GM21825 (cell line): ENCODE measurements around the gene KCNJ15.
A peak's percentile ranks its signal among the peaks of the same experiment; 100 is the strongest.

Experiments used
- ATAC-seq: cut with Tn5 transposase; IDR thresholded peaks from one replicate; pipeline ENCODE4 v1.9.1; 2021; ENCODE audit warnings: mild to moderate bottlenecking, moderate library complexity; ENCODE audit not compliant: unreplicated experiment

The KCNJ15 gene

GRCh38 chr21:38267991-38268863, 11.4 kb downstream of the KCNJ15 start:
- ATAC-seq, result no peak

- ATAC-seq, result peak; percentile 28
These were observed 12.2 kb downstream of the KCNJ15 start for GRCh38 chr21:38268864-38269575.

- ATAC-seq, result peak; percentile 81
These were observed 12.8 kb downstream of the KCNJ15 start for GRCh38 chr21:38269576-38269936.

DNA sequence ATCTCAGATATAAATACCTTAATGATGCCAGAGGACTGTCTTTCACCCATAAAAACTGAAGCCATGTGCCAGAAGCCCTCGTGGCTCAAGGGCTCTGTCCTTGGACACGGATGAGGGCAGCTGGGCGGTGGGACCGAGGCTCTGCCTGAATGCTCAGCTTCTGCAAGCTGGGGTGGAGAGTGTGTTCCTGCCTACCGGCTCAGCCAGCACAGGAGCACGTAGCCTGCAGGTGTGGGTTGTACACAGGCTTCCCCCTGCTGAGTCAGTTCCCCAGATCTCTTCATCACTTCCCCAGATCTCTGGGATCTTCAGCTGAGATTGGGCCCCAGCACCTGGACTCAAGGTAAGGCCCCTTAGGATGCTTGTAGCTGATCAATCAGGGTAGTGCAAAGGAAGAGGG, 15.4 kb downstream of the KCNJ15 start:
- ATAC-seq, result no peak

GRCh38 chr21:38273745-38274542, 17.2 kb downstream of the KCNJ15 start:
- no peak for ATAC-seq

GRCh38 chr21:38277501-38278131, 20.8 kb downstream of the KCNJ15 start:
- no peak for ATAC-seq

DNA sequence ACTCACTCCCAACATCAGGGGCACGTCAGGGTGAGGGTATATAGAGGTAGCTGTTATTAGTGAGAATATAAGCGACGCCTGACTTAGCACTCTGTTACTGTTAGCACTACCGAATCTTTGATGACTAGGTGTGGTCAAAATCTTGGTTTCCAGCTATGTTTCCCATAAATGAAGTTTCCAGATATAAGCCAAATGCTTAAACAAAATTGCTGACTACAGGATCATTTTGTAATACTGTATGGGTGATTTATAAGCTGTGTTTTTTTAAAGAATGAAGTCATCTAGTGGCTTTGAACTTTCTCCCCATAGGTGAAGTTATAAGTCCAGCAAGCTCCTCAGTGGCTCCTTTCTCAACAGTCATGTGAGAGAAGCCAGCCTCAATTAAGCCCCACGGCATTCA, 23.7 kb downstream of the KCNJ15 start:
- no peak for ATAC-seq

- ATAC-seq, result no peak
These were observed 24.1 kb downstream of the KCNJ15 start for GRCh38 chr21:38280867-38281266.

GRCh38 chr21:38282921-38283320, 26.1 kb downstream of the KCNJ15 start:
- no peak for ATAC-seq

GRCh38 chr21:38284216-38284615, 27.4 kb downstream of the KCNJ15 start:
- no peak for ATAC-seq

DNA sequence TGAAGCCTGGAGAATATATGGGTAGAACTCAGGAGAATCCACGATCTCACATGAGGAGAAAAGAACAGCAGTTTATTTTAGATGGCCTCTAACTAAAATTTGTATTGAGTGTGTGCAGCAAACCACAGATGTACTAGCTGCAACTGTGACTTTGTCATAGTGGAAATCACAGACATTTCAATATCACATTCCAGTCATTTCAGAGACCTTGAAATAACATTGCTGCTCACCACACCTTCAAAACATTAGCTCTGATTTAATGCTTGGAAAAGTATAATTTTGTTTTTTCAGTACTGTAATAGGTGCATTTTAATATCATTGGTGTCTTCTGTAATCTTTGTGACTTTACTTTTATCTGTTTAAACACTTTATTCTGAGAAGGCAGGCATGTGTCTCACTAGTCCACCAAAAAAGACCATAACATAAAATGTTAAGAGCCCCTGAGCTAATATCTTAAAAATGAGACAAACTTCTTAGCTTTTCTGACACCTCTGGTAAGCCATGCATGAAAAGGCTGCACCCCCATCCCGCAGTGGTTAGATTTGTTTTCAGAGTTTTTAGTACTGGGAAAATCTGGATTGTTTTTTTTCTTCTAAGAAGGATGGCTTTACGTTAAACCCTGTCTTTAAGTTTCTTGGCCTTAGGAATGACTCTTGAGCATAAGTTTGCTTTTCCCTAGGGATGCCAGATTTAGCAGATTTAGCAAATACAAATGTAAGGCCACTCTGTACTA, 30.1 kb downstream of the KCNJ15 start:
- no peak for ATAC-seq

- no peak for ATAC-seq
These were observed 30.7 kb downstream of the KCNJ15 start for GRCh38 chr21:38287476-38287875.

- no peak for ATAC-seq
These were observed 33.1 kb downstream of the KCNJ15 start for GRCh38 chr21:38289705-38290485.

DNA sequence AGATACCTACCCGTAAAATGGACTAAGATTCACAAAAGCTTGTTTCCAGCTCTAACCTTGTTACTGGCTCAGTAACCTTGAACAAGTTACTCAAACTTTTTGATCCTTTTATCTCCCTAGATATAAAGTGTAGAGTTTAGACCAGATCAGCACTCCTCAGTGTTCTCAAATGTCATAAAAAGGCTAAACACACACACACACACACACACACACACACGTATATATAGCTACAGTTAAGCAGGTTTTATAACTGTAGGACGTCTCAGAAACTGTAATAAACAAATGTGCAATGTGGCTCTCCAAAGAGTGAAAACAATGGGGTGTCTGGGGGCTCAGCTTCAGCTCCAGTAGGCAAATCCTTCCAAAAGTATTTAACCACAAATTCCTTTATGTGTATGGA, 34.0 kb downstream of the KCNJ15 start:
- no peak for ATAC-seq

DNA sequence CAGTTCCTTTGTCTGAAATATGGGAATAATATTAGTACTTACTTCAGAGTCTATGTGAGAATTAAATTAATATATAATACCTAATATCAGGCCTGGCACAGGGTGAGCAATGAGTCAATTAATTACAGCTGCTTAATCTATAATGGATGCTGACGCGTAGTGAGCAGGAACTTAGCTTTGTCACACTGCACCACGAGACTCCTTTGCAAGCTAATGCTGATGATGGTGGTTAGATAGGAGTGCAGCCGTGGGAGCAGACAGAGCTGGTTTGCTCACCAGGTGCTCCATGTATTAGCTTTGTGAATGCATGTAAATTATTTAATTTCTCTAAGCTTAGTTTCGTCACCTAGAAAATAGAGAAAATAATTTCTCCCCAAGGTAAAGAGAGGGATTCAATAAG, 35.1 kb downstream of the KCNJ15 start:
- no peak for ATAC-seq

DNA sequence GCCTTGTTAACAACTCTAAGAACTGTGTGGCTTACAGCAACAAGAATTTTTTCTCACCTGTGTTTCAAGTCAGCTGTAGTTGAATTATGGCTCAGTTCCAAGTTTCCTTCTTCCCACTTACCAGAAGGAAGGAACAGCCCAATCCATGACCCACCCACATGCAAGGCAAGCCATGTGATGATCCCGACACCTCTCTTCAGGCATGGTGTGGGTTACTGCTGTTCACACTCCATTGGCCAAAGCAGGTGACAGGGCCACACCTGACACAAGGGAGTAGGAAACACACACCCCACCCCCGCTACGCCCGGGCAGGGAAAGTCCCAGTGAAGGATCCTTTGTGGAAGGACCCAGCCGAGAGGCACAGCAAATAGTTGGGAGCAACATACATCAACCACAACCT, 36.3 kb downstream of the KCNJ15 start:
- no peak for ATAC-seq

DNA sequence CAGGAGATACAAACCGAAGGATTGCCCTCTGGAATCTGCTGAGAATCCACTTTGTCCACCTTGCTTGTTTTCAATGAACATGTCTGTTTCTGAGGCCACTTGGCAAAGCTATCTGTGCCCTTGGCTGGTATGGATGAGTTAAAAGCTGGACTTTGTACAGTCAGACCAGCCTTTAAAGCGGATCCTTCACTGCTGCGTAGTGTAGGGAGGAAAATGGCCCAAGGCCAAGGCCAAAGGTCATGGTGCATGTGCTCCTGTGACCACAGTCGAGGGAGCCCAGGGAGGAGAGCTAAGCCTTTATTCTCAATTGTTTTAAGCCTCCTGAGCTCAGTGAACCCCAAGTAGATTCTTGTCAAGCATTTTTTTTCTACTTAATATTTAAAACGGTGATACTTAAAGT, 37.0 kb downstream of the KCNJ15 start:
- no peak for ATAC-seq

DNA sequence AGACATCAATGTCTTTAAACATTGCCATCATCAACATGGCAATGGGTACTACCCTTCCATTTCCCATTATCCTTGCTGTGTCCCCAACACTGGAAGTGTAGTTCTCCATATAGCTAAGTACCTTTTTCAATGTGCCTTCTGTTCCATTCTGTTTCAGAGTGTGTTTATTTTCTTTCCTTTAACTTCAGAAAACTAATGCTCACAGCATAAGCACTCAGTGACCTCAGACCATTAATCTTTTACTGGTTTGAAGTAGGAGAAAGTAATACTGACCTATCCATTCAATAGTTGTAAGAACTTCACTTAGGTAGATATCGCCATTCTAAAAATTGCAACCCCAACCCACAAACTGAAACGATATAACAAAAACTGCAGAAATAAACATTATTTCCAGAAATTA, 37.8 kb downstream of the KCNJ15 start:
- ATAC-seq, result no peak

DNA sequence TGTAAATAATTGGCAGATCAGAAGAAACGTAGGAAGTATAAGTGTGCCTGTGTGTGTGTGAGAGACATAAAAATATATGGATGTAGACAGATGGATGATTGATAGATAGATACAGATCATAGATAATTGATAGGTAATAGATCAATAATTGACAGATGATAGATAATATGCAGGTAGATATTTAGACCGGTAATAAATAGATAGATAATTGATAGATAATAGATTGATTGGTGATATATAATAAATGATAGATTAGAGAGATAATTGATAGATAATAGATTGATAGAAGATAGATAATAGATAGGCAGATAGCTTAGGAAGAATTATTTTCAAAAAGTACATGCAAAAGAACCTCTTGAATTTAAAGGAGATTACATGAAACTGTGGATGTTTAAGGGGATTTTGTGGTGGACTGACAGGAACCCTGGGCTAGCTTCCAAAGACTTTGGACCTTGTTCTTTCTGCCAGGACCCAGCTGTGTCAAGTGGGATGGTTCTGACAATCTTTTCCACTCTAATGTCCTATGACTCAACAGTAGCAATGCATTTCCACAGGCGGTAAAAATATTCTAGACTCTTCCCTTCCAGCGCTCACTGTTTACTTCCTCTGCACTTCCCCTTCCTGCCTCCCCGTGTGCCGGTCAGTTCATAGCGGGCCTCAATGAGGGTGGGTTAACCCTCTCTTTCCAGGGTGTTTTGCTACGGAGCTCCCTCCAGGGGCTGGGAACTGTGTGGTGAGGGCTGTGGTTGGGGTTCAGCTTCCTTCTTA, 39.4 kb downstream of the KCNJ15 start:
- ATAC-seq, result no peak
